K562 (cell line): ENCODE data around the gene PCDH12. TPM values are rescaled to one million over a fixed set of nuclear protein-coding genes. Genes with fewer than 3 reads are reported as not detected.

Source experiments
- FOXA1 ChIP-seq: fragments of 450-650 bp; IDR thresholded peaks from 2 replicates; pipeline ENCODE4 v1.6.1; 2016; ENCODE audit warnings: mild to moderate bottlenecking, borderline replicate concordance
- HNRNPK ChIP-seq: fragments of 200-400 bp; formaldehyde crosslinking; IDR thresholded peaks from one replicate; pipeline ENCODE4 v1.6.1; 2018; ENCODE audit warnings: mild to moderate bottlenecking, low read depth, low read length; ENCODE audit not compliant: poor library complexity, severe bottlenecking
- KAT2B ChIP-seq: IDR thresholded peaks from one replicate; pipeline ENCODE4 v1.6.1; 2012; ENCODE audit warnings: low read depth, mild to moderate bottlenecking, control low read depth, inconsistent platforms, low read length, moderate library complexity
- MAFK ChIP-seq: IDR thresholded peaks from 2 replicates; pipeline ENCODE4 v1.6.1; 2011; ENCODE audit warnings: low read length, improper control_type of control experiment
- MTA2 ChIP-seq: fragments of 450-650 bp; IDR thresholded peaks from 2 replicates; pipeline ENCODE4 v1.6.1; 2016; ENCODE audit warnings: low read depth
- MTA3 ChIP-seq: fragments of 450-650 bp; formaldehyde crosslinking; IDR thresholded peaks from 2 replicates; pipeline ENCODE4 v1.6.1; 2017; ENCODE audit warnings: mild to moderate bottlenecking, borderline replicate concordance
- PTBP1 ChIP-seq: fragments of 200-400 bp; formaldehyde crosslinking; IDR thresholded peaks from 2 replicates; pipeline ENCODE4 v1.6.1; 2017; ENCODE audit warnings: low read depth, low read length
- TEAD2 ChIP-seq: fragments of 450-650 bp; IDR thresholded peaks from 2 replicates; pipeline ENCODE4 v1.6.1; 2016; ENCODE audit warnings: missing genetic modification characterization, control low read depth, missing compliant biosample characterization
- ZNF174 ChIP-seq: fragments of 250-450 bp; sonication (Bioruptor Pico); IDR thresholded peaks from 2 replicates; pipeline ENCODE4 v1.4.0; 2020; ENCODE audit warnings: mild to moderate bottlenecking
- polyA plus RNA-seq, 8 experiments: library from polyadenylated mRNA; depleted of rRNA in 4 of 8; stranded (reverse) in 5 of 8; unstranded in 3 of 8; fragments of >200 nt; fragmentation: Nextera tagmentation in 2 of 8; fragmentation: Illumina TruSeq in 1 of 8; extraction: Ambion mirVana in 2 of 8; extraction: Trizol in 1 of 8; gene quantifications; 2 replicates each; pipeline versions ENCODE4 v1.2.1 to v1.2.3, GENCODE V29; 2011 to 2014; ENCODE audit warnings: inconsistent platforms in 1 of 8, missing spikeins in 1 of 8
- total RNA-seq, 7 experiments: library from RNA; depleted of rRNA in 6 of 7; stranded (reverse); fragments of >200 nt in 6 of 7; fragmentation: Illumina TruSeq in 2 of 7; extraction: Trizol in 2 of 7; gene quantifications; 2 replicates each; pipeline versions ENCODE4 v1.2.1 to v1.2.3, GENCODE V29; 2011 to 2021; ENCODE audit warnings: low replicate concordance in 1 of 7
- TF ChIP-seq, protein P1 (sequence below): fragments of 250-450 bp; sonication (Bioruptor Pico); IDR thresholded peaks from 2 replicates; pipeline ENCODE4 v1.4.0; 2020; ENCODE audit warnings: mild to moderate bottlenecking, moderate library complexity, borderline replicate concordance
- TF ChIP-seq, protein P2 (sequence below): fragments of 200-600 bp; sonication (generic); IDR thresholded peaks from one replicate; pipeline ENCODE4 v1.6.1; 2012; ENCODE audit warnings: mild to moderate bottlenecking, low read depth, low read length, inconsistent platforms
- TF ChIP-seq, protein P3 (sequence below): fragments of 250-450 bp; sonication (Bioruptor Pico); IDR thresholded peaks from 2 replicates; pipeline ENCODE4 v1.8.0; 2022; ENCODE audit warnings: inconsistent platforms

PCDH12 gene
- total and polyA plus RNA-seq, 9 of the 15 experiments (the other 6 are each of a cell fraction or from before 2014, with no cell fraction given): 0.01 to 0.04 (median 0.01) TPM; not detected in 4

DNA sequence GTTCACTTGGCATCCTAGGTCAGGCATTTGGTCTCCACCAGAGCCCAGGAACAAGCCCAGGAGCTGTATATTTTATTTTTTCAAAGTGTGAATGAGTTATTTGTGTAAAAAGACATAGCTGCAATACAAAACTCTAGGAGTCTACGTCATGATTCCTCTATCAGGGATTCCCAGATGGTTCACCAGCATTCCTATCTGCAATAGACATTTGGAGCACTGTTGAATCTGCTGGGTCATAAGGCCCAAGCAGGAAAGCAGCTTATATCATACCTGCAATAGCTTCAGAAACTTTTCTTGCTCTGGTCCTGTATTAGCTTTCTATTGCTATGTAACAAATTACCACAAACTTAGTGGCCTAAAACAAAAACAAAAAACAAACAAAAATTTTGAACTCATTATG lies 51.0 kb downstream of the PCDH12 start (continued):
- TF ChIP-seq, protein P1, sequence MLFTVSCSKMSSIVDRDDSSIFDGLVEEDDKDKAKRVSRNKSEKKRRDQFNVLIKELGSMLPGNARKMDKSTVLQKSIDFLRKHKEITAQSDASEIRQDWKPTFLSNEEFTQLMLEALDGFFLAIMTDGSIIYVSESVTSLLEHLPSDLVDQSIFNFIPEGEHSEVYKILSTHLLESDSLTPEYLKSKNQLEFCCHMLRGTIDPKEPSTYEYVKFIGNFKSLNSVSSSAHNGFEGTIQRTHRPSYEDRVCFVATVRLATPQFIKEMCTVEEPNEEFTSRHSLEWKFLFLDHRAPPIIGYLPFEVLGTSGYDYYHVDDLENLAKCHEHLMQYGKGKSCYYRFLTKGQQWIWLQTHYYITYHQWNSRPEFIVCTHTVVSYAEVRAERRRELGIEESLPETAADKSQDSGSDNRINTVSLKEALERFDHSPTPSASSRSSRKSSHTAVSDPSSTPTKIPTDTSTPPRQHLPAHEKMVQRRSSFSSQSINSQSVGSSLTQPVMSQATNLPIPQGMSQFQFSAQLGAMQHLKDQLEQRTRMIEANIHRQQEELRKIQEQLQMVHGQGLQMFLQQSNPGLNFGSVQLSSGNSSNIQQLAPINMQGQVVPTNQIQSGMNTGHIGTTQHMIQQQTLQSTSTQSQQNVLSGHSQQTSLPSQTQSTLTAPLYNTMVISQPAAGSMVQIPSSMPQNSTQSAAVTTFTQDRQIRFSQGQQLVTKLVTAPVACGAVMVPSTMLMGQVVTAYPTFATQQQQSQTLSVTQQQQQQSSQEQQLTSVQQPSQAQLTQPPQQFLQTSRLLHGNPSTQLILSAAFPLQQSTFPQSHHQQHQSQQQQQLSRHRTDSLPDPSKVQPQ (CRISPR knock-in tag): no peak
- TF ChIP-seq HNRNPK (no peak), MTA2 (peak; percentile 51), TEAD2 (tag) (no peak), MAFK (peak; percentile 15; the same call in 1 of the 2 replicates), FOXA1 (no peak), ZNF174 (CRISPR knock-in tag) (no peak), MTA3 (no peak), KAT2B (no peak), PTBP1 (no peak)
- TF ChIP-seq, protein P2, sequence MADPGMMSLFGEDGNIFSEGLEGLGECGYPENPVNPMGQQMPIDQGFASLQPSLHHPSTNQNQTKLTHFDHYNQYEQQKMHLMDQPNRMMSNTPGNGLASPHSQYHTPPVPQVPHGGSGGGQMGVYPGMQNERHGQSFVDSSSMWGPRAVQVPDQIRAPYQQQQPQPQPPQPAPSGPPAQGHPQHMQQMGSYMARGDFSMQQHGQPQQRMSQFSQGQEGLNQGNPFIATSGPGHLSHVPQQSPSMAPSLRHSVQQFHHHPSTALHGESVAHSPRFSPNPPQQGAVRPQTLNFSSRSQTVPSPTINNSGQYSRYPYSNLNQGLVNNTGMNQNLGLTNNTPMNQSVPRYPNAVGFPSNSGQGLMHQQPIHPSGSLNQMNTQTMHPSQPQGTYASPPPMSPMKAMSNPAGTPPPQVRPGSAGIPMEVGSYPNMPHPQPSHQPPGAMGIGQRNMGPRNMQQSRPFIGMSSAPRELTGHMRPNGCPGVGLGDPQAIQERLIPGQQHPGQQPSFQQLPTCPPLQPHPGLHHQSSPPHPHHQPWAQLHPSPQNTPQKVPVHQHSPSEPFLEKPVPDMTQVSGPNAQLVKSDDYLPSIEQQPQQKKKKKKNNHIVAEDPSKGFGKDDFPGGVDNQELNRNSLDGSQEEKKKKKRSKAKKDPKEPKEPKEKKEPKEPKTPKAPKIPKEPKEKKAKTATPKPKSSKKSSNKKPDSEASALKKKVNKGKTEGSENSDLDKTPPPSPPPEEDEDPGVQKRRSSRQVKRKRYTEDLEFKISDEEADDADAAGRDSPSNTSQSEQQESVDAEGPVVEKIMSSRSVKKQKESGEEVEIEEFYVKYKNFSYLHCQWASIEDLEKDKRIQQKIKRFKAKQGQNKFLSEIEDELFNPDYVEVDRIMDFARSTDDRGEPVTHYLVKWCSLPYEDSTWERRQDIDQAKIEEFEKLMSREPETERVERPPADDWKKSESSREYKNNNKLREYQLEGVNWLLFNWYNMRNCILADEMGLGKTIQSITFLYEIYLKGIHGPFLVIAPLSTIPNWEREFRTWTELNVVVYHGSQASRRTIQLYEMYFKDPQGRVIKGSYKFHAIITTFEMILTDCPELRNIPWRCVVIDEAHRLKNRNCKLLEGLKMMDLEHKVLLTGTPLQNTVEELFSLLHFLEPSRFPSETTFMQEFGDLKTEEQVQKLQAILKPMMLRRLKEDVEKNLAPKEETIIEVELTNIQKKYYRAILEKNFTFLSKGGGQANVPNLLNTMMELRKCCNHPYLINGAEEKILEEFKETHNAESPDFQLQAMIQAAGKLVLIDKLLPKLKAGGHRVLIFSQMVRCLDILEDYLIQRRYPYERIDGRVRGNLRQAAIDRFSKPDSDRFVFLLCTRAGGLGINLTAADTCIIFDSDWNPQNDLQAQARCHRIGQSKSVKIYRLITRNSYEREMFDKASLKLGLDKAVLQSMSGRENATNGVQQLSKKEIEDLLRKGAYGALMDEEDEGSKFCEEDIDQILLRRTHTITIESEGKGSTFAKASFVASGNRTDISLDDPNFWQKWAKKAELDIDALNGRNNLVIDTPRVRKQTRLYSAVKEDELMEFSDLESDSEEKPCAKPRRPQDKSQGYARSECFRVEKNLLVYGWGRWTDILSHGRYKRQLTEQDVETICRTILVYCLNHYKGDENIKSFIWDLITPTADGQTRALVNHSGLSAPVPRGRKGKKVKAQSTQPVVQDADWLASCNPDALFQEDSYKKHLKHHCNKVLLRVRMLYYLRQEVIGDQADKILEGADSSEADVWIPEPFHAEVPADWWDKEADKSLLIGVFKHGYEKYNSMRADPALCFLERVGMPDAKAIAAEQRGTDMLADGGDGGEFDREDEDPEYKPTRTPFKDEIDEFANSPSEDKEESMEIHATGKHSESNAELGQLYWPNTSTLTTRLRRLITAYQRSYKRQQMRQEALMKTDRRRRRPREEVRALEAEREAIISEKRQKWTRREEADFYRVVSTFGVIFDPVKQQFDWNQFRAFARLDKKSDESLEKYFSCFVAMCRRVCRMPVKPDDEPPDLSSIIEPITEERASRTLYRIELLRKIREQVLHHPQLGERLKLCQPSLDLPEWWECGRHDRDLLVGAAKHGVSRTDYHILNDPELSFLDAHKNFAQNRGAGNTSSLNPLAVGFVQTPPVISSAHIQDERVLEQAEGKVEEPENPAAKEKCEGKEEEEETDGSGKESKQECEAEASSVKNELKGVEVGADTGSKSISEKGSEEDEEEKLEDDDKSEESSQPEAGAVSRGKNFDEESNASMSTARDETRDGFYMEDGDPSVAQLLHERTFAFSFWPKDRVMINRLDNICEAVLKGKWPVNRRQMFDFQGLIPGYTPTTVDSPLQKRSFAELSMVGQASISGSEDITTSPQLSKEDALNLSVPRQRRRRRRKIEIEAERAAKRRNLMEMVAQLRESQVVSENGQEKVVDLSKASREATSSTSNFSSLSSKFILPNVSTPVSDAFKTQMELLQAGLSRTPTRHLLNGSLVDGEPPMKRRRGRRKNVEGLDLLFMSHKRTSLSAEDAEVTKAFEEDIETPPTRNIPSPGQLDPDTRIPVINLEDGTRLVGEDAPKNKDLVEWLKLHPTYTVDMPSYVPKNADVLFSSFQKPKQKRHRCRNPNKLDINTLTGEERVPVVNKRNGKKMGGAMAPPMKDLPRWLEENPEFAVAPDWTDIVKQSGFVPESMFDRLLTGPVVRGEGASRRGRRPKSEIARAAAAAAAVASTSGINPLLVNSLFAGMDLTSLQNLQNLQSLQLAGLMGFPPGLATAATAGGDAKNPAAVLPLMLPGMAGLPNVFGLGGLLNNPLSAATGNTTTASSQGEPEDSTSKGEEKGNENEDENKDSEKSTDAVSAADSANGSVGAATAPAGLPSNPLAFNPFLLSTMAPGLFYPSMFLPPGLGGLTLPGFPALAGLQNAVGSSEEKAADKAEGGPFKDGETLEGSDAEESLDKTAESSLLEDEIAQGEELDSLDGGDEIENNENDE: no peak
- TF ChIP-seq, protein P3, sequence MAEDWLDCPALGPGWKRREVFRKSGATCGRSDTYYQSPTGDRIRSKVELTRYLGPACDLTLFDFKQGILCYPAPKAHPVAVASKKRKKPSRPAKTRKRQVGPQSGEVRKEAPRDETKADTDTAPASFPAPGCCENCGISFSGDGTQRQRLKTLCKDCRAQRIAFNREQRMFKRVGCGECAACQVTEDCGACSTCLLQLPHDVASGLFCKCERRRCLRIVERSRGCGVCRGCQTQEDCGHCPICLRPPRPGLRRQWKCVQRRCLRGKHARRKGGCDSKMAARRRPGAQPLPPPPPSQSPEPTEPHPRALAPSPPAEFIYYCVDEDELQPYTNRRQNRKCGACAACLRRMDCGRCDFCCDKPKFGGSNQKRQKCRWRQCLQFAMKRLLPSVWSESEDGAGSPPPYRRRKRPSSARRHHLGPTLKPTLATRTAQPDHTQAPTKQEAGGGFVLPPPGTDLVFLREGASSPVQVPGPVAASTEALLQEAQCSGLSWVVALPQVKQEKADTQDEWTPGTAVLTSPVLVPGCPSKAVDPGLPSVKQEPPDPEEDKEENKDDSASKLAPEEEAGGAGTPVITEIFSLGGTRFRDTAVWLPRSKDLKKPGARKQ (CRISPR knock-in tag): no peak
